ENCODE results near the gene NAT10. TPM values are rescaled to one million over a fixed set of nuclear protein-coding genes. Genes with fewer than 3 reads are reported as not detected.
"Not testable (repeated sequence)": the region's sequence is repeated elsewhere in the genome, so short reads cannot be mapped to it uniquely, and the experiment has no call there.

NAT10 gene
- polyA plus RNA-seq, 5 donors = 52.9 to 62.7 (median 59.4) TPM

- no peak for DNase-seq
Observed at GRCh38 chr11:34166806-34167740, 61.6 kb downstream of the NAT10 start.

GRCh38 chr11:34167961-34168360 is 62.5 kb downstream of the NAT10 start:
- no peak for DNase-seq

- DNase-seq = no peak
Observed at GRCh38 chr11:34168642-34169420, 63.4 kb downstream of the NAT10 start.

- DNase-seq = no peak
Observed at GRCh38 chr11:34169686-34170085, 64.3 kb downstream of the NAT10 start.

GRCh38 chr11:34173050-34173449 is 67.6 kb downstream of the NAT10 start:
- no peak for DNase-seq

- DNase-seq = peak; percentile 75 to 81
Observed at GRCh38 chr11:34174412-34175041, 69.1 kb downstream of the NAT10 start.

GRCh38 chr11:34175284-34176019 is 70.0 kb downstream of the NAT10 start:
- DNase-seq = no peak

GRCh38 chr11:34176751-34177209 is 71.4 kb downstream of the NAT10 start:
- DNase-seq = no peak

GRCh38 chr11:34178209-34178821 is 72.9 kb downstream of the NAT10 start:
- DNase-seq = no peak

GRCh38 chr11:34179026-34179675 is 73.7 kb downstream of the NAT10 start:
- DNase-seq = no peak

GRCh38 chr11:34180040-34180813 is 74.8 kb downstream of the NAT10 start:
- no peak for DNase-seq

- not testable (repeated sequence) for DNase-seq
Observed at GRCh38 chr11:34180814-34181165, 75.4 kb downstream of the NAT10 start.

- no peak for DNase-seq
Observed at GRCh38 chr11:34181251-34181650, 75.8 kb downstream of the NAT10 start.

GRCh38 chr11:34181856-34182405 is 76.5 kb downstream of the NAT10 start:
- DNase-seq = no peak

GRCh38 chr11:34182425-34182824 is 77.0 kb downstream of the NAT10 start:
- DNase-seq = no peak

- no peak for DNase-seq
Observed at GRCh38 chr11:34182921-34183685, 77.7 kb downstream of the NAT10 start.

- no peak for DNase-seq
Observed at GRCh38 chr11:34183848-34184391, 78.5 kb downstream of the NAT10 start.

GRCh38 chr11:34184505-34185015 is 79.1 kb downstream of the NAT10 start:
- no peak for DNase-seq

Data from right lung (tissue), 5 donors.